Right lobe of liver (tissue), 6 donors: ENCODE results near the gene TCF12. TPM values are rescaled to one million over a fixed set of nuclear protein-coding genes. Genes with fewer than 3 reads are reported as not detected.

Source experiments
- ATAC-seq, 4 donors: fragments of 200-7000 bp; cut with Tn5 transposase; one replicate each; pipeline ENCODE4 v1.9.1; 2020; ENCODE audit warnings: mild to moderate bottlenecking in 4 of 4, moderate library complexity in 4 of 4
- DNase-seq, 3 donors: peaks; one replicate each; pipeline ENCODE4 v3.0.0-alpha.2; 2020
- H3K27ac ChIP-seq, 3 donors: fragments of 200-600 bp; one replicate each; pipeline ENCODE4 v1.8.0; 2022
- H3K27me3 ChIP-seq, 2 donors: fragments of 200-600 bp; one replicate each; pipeline ENCODE4 v1.8.0; 2022
- H3K36me3 ChIP-seq, 4 donors: fragments of 200-600 bp; sonication (generic) in 1 of 4; one replicate each; pipeline versions ENCODE4 v1.5.1 to v1.8.0; 2017 to 2022; ENCODE audit warnings: control low read depth in 1 of 4
- H3K4me1 ChIP-seq, 4 donors: fragments of 200-600 bp; sonication (generic) in 1 of 4; one replicate each; pipeline versions ENCODE4 v1.5.1 to v1.8.0; 2017 to 2022; ENCODE audit warnings: control low read depth in 1 of 4
- H3K4me3 ChIP-seq, 3 donors: fragments of 200-600 bp; one replicate each; pipeline ENCODE4 v1.8.0; 2022
- H3K9me3 ChIP-seq, 4 donors: fragments of 200-600 bp; sonication (generic) in 1 of 4; one replicate each; pipeline versions ENCODE4 v1.5.1 to v1.8.0; 2017 to 2022; ENCODE audit warnings: control low read depth in 1 of 4
- CTCF ChIP-seq, 4 donors: fragments of 200-600 bp in 3 of 4; fragments of 450-650 bp in 1 of 4; IDR thresholded peaks; one replicate each; pipeline versions ENCODE4 v1.5.1 to v1.8.0; 2016 to 2022; ENCODE audit warnings: antibody characterized with exemption in 4 of 4, mild to moderate bottlenecking in 2 of 4
- POLR2A ChIP-seq: fragments of 450-650 bp; IDR thresholded peaks from one replicate; pipeline ENCODE4 v1.6.1; 2017; ENCODE audit warnings: antibody characterized with exemption, mild to moderate bottlenecking
- WGBS: methylation state at CpG from one replicate; pipeline ENCODE4 v1.1.6; 2018; ENCODE audit warnings: low coverage, low lambda C conversion rate; ENCODE audit not compliant: insufficient coverage; ENCODE audit errors: missing lambda C conversion rate; 5-methylcytosine and 5-hydroxymethylcytosine counted together
- intact Hi-C, 2 donors: fragments of 100-400 bp; cut with DNase I; formaldehyde crosslinking; loops; one replicate each; pipeline versions ENCODE4 v1.11.2 to v1.14.1; 2022
- total RNA-seq, 6 experiments: library from RNA; depleted of rRNA in 2 of 6; stranded (reverse); fragments of >200 nt in 2 of 6; fragmentation: NEBNext Ultra II Directional in 3 of 6; extraction: Animal tissue kit (Norgen Biotek cat#: 25700) in 3 of 6; gene quantifications; one replicate each; pipeline versions ENCODE4 v1.1.0 to v1.2.4, GENCODE V29; 2016 to 2023
- donor health status: DM: no; HTN: yes; CAD: no.
- donor health status: DM: no; HTN: no; CAD: no.
- donor health status: DM: no; HTN: no; CAD: no.
- donor health status: DM: no; HTN: yes; CAD: no.
- donor health status: DM: no; HTN: yes; CAD: no.

Gene TCF12
- total RNA-seq, 6 experiments from 2014 or later = 28.9 to 41.9 (median 35.3) TPM

DNA sequence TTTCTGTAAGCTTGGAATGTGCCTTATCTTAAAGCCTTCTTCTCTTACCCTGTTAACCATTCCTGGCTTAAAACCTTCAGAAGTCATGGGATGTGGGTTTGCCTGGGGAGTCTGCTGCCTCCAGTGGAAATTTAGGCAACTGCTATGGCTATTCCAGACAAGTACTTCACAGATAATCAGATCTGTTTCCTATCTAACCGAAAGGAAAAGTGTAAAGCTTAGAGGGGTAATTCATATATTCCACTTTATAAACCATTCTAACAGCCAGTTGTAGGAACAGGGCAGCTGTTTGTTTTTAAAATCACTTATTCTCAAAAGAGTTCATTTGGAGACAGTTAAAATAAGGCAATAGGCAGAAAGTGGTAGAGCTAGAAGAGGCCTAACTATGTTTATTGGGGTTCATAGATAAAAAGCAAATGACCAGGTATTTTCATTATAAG, 219.9 kb downstream of the TCF12 start:
- no peak overlapping the region for H3K27ac ChIP-seq
- no peaks in the 10 kb centered on the region for H3K9me3 ChIP-seq
- H3K4me3 ChIP-seq = no peak overlapping the region
- H3K4me1 ChIP-seq = peaks cover 0 to 8% (median 0%) of the 10 kb centered on the region in 4 donors
- 0% methylated on average over 1 of the region's 1 CpG for WGBS
- no peaks in the 10 kb centered on the region for H3K27me3 ChIP-seq
- no peak for DNase-seq
- ATAC-seq = peak; percentile 82 to 87 (median 86)
- intact Hi-C loops = loop anchor here in 1 of 2 donors (10.0 kb wide), 1 partner anchor 224 kb away; the partner anchor contains the start of gene TCF12
- TF ChIP-seq POLR2A (no peak), CTCF (IDR thresholded peaks at IDR 0.05) (peak; percentile 80 to 84 (median 80))
- H3K36me3 ChIP-seq = no peaks in the 10 kb centered on the region

DNA sequence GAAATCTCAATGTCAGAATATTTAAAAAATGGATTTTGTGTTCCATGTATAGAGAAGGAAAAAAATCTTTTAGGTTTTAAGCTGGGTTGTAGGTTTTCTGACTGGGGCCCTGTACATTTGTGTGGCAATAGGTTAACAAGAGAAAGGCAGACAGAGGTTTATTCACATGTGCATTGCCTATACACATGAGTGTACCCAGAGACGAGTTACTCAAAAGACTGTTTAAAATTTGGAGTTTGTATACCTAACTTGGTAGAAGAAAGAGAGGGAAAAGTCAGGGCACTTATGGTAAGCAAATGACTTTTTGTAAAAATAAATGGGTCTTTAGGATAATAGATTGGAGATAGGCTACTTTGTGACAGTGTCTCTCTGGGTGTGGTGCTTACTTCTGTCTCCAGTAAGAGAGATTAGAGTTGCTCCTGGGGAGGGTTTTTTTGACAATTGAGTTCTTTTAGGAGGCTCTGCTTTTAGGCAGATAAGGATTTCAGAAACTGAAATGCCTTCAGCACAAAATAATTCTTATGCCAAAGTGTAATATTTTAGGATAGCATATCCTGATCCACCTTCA, 225.2 kb downstream of the TCF12 start:
- no peak for ATAC-seq
- no CpG with 5 or more reads among the region's 1 CpG for WGBS
- Histone ChIP-seq H3K4me1 (peaks cover 0 to 11% (median 3%) of the 10 kb centered on the region in 4 donors), H3K36me3 (no peaks in the 10 kb centered on the region), H3K27ac (no peak overlapping the region), H3K4me3 (no peak overlapping the region), H3K27me3 (no peaks in the 10 kb centered on the region), H3K9me3 (no peaks in the 10 kb centered on the region)
- intact Hi-C loops = no loop called here
- no peak for DNase-seq
- TF ChIP-seq CTCF (IDR thresholded peaks at IDR 0.05) = no peak
- no peak for TF ChIP-seq POLR2A

GRCh38 chr15:57144448-57144847, 226.0 kb downstream of the TCF12 start:
- peaks cover 0 to 17% (median 3%) of the 10 kb centered on the region in 4 donors for H3K4me1 ChIP-seq
- no peak overlapping the region for H3K4me3 ChIP-seq
- 7% methylated on average over 4 of the region's 5 CpGs for WGBS
- TF ChIP-seq POLR2A (no peak), CTCF (IDR thresholded peaks at IDR 0.05) (no peak)
- intact Hi-C loops = no loop called here
- H3K27ac ChIP-seq = no peak overlapping the region
- DNase-seq (no peak), ATAC-seq (peak; percentile 47 to 67 (median 56))
- no peaks in the 10 kb centered on the region for H3K27me3 ChIP-seq
- no peaks in the 10 kb centered on the region for H3K36me3 ChIP-seq
- H3K9me3 ChIP-seq = no peaks in the 10 kb centered on the region

DNA sequence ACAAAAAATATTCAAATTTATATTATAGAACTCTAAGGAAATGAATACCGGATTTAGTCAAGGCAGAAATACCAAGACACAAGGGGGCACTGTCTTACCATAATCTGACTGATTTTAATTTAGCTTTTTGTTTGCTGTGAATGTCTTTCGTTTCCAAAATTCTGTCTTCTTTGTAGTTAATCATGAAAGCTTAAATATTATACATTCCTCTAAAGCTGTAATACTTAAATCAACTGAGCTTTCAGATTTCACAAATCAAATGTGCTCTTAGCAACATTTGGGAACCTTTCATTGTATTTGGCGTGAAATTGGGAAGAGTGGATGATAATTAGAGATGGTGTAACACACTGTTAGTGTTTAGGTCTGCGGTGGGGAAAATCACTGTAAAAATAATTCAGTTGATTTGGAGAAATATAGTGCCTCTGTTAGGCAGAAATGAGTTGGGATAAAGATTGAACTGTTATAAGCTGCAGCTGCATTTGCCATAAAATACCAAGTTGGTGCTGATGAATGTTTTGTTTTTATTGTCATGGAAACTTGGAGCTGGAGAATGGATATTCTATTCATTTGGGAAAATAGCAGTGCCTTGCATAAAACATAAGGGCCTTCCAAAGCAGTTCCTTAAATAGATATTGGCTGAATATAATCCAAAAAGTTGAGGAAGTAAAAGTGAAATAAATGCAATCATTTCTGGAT, 228.2 kb downstream of the TCF12 start:
- intact Hi-C loops = no loop called here
- Histone ChIP-seq H3K4me1 (peaks cover 0 to 17% (median 3%) of the 10 kb centered on the region in 4 donors), H3K27ac (peak overlapping the region in 1 of 3 donors; percentile 15), H3K4me3 (no peak overlapping the region), H3K27me3 (no peaks in the 10 kb centered on the region), H3K36me3 (no peaks in the 10 kb centered on the region), H3K9me3 (no peaks in the 10 kb centered on the region)
- TF ChIP-seq POLR2A (no peak), CTCF (IDR thresholded peaks at IDR 0.05) (peak; percentile 75 to 83 (median 78))
- peak; percentile 64 to 72 (median 70) for ATAC-seq
- DNase-seq = no peak
- 12% methylated on average over 4 of the region's 4 CpGs for WGBS
